HG03064 (cell line): ENCODE data around the gene SAG.
"Not testable (repeated sequence)": the region's sequence is repeated elsewhere in the genome, so short reads cannot be mapped to it uniquely, and the experiment has no call there.

ENCODE experiments used
- ATAC-seq: cut with Tn5 transposase; IDR thresholded peaks from one replicate; pipeline ENCODE4 v1.9.1; 2021; ENCODE audit warnings: low read depth; ENCODE audit not compliant: unreplicated experiment

SAG gene

DNA sequence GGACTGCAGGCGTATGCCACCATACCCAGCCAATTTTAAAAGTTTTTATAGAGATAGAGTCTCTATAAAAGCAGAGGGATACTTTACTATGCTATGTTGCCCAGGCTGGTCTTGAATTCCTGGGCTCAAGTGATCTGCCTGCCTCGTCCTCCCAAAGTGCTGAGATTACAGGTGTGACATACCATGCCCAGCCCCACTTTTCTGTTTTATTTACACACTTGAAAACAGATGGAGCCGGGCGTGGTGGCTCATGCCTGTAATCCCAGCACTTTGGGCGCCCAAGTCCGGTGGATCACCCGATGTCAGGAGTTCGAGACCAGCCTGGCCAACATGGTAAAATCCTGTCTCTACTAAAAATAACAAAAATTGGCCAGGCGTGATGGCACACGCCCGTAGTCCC lies 67.2 kb downstream of the SAG start:
- not testable (repeated sequence) for ATAC-seq

DNA sequence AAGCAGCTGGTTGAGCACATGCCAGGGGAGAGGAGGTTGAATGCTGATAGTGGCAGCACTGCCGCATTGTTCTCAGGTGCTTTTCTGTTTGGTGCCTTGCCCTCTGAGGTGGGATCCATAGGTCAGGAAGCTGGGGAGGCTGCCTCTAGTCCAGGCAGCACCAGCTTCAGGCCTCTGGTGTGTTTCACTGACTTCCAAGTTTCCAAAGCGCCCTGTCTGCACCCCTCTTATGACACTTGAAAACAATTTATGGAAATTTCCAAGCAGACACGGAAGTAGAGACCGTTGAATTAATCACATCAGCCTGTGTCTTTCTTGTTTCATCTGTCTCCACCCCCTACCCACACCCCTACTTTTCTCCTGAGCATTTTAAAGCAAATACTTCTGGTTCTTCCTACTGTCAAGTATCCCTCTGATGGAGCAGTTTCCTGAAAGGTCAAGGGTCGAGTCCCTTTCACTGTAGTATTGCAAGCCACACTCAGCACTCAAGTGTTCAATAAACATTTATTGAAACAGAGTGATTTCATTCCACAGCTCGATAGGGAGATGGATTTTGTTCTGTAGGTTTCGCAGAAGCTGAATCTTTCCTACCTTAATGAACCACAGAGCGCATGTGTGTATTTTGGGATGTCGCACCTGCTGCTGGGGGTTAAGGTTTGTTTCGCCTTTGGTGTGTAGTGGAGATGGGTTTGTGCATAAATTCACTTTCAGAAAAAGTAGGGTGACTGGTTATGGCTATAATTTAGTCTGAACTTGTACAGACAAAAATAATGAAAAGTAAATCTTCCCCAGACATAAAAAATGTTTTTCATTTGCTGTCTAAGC lies 68.1 kb downstream of the SAG start:
- no peak for ATAC-seq

DNA sequence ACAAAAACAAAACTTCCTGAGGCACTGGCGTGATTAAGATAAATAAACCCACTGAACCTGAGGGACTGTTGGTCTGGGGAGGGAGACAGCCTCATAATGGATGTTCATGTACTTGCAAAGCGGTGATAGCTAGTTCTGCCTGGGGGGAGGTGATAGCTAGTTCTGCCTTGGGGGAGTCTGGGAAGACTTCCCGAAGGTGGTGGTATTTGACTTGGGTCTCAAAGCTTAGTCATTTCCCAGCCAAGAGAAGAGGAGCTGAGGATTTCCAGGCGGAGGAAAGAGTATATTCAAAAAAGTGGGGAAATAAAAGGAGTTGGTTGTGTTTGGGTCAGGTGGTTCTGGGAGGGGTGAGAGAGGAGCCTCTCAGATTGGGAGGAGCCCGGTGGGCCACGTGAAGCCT lies 71.4 kb downstream of the SAG start:
- no peak for ATAC-seq

DNA sequence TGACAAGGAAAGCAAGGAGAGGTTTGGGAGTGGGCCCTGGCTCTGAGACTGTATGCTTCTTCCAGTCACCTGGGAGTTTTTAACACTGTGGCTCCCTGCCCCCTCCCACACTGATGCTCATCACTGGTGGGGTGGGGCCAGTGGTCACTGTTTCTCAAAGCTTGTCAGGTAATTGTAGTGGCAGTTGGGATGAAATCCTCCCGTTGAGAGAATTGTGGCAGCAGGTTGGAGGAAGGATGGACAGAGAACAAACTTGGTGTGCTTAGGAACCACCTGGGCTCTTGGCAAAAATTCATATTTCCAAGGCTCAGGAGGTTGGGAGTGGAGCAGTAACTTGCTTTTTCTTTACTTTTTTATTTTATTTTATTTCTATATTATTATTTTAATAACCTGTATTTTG lies 71.8 kb downstream of the SAG start:
- no peak for ATAC-seq

DNA sequence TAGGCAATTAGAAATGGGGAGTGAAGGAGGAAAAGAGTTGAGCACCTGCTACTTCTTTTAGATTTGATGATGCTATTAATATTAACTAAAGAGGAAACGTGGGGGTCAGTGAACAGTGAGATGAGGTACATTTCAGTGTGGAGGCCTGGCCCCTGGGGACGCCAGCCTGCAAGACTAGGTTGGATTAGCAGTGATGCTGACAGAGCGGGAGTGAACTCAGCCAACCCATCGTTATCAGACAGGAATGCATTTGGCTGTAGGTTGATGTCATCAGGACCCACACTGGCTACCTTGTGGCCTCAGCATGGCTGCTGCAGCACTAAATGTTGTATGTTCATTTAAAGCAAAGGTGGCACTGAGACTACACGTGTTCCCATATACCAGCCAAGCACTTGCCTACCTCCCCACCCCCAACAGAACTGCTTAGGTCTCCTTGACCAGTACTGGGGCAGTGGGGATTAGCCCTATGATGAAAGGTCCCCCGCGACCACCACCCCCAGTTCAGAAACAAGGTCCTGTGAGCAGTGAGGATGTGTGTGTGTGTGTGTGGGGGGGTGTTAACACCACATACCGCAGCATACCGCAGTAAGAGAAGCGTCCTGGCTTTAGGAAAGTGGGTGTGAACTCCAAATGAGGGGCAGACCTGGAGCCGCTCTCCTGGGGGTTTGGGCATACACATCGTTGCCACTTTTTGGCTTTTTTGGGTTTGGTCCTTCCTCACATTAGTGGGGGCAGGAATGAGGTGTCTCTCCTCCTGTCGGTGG lies 72.7 kb downstream of the SAG start:
- no peak for ATAC-seq

DNA sequence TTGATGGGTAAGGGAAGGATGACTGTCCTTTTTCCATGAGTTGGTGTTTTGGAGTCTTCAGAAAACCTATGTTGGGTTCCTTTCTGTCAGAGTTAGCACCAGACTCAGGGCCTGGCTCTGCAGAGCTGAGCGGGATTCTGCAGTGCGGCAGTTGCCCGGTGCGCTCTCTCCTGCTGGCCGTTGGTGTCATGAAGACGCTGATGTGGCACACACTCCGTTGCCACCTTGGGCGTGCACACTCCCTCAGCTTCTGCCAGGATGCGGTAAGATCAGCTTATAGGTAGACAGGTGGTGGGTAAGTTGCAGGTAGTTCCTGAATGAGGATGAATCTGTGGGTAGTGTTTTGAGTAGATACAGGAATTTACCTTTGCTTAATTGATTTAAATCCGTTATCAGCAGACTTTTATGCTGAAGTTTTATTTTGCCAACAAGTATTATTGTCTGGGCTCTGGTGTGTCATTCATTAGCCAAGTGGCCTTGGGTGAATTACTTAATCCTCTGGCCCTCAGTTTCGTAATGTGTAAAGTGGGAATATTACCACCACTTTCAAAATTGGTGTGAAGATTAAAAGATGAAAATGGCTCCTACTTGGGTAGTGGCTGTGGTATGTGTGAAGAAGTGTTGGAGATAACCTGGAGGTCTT lies 73.5 kb downstream of the SAG start:
- no peak for ATAC-seq

DNA sequence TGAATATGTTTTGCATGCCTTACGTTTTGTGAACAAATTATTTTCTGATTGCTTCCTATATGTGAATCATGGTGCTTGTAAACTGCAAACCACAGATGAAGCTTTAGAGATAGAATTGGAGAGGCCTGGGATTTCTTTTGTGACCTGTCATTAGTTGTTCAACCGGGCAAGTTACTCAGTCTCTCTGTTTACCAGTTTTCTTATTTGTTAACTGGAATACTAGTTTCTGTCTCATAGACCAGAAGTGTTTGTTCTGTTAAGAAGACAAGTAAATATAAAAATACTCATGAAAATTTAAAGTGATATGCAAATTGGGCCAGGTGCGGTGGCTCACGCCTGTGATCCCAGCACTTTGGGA lies 74.0 kb downstream of the SAG start:
- ATAC-seq: no peak

DNA sequence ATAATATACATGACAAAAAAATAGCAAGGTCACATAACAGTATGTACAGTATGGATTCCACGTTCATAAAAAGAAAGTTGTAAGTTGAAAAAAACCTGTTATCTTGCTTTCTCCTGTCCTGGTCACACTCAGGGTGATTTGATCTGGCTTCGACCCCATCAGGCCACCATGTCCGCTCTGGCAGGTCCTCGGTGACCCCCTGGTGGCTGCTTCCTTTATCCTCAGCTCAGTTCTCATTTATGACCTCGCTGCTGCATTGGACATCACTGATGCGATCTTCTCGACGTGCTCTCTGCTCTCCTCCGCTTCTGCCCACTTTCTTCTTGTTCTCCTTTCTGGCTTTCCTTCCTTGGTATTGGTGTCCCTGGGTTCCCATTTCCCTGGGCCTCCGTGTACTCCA lies 76.4 kb downstream of the SAG start:
- no peak for ATAC-seq

DNA sequence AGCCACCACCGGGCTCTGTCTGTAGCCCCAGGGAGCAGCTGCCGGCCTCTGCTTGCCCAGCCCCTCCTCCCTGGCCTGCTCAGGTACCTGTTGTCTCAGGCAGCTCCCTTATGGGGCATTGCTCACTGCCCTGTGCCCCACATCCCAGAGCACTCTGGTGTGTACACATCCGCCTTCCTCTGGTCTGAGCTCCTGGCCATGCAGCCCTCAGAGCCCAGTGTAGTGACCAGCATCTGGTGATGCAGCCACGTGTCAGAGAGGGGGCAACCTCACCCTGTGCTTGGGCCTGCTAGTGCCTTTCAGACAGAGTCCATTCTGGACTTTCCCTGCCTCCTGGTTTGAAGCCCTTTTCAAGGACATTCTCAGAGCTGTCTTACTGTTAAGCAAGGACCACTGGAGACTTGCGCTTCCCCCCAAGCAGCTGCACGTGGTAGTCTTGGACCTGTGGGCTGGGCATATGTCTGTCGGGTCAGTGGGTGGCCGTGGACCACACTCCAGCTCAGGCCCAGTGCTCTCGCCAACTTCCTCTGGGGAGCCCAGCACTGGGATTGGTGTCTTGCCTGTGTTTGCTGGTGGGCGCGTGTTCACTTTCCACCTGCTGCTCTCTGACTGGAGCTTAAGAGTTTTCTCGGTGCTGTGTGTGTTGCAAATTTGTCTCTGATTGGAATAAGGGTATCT lies 77.3 kb downstream of the SAG start:
- ATAC-seq: peak; percentile 4

DNA sequence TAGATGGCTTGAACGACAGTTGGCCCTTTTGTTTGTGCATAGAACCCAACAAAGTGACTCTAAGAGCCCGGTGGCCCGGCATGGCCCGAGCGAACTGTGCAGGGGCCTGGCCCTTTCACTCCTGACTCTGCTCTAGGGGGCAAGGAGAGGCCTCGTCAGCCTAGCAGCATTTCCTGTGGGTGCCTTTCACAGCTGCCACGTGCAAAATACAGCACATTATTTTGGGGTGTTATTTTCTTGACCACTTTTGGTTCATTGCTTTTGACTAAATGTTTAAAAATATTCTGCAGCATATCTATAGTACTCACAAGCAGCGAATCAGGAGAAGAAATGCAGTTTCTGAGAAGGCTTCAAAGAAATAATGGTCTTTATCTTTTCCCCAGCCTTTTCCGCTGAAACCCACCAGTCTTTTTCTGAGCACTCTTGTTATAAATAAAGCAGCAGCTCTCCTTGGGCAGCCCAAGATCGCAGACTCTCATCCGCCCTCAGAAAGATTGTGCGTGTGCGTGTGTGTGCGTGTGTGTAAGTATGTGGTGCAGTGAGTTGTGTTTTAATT lies 78.0 kb downstream of the SAG start:
- peak; percentile 55 for ATAC-seq

DNA sequence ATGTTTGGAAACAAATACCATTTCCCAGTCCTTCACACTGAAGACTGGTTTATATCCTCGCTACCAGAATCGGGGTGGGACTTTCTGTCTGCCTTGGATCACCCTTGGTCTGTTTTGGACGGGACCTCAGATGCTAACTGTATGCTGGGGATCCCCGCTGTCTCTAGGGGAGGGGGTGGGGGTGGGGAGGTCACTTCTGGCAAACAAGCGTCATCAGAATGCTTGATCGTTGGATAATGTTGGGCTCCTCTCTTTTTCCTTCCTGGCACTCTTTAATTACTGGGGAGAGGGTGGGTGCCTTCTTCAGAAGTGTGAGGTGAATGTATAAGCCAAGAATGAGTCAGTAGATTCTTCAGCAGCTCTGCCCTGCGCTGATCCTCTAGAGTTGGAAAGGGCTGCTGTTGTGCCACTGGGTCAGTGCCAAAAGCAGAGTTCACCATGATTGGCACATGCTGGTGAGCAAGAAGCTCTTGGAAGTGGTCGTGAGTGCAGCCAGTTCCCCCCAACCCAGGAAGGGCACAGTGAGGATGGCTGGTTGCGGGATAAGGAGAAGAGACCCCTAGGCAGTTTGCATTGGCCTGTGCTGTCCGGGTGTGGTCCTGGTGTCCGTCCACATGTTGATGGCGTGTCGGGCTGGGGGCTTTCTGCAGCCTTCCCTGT lies 78.9 kb downstream of the SAG start:
- no peak for ATAC-seq

DNA sequence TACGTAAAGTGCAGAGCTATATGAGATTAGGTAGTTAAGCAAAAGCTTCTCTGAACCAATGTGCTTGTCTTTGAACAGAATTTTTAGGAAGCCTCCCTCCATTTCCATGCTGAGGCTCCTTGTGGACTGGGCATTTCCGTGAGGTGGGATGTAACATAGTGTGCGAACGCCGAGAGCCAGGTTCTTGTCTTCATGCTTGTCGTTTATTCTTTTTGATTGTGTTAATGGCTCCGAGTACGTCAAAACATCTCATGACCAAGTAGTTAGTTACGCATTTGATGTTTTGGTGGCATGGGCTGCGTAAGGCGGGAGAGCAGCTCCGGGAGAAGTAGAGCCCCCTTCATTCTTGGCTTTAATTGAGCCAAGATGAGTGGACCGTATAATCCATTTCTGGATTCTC lies 79.6 kb downstream of the SAG start:
- no peak for ATAC-seq

DNA sequence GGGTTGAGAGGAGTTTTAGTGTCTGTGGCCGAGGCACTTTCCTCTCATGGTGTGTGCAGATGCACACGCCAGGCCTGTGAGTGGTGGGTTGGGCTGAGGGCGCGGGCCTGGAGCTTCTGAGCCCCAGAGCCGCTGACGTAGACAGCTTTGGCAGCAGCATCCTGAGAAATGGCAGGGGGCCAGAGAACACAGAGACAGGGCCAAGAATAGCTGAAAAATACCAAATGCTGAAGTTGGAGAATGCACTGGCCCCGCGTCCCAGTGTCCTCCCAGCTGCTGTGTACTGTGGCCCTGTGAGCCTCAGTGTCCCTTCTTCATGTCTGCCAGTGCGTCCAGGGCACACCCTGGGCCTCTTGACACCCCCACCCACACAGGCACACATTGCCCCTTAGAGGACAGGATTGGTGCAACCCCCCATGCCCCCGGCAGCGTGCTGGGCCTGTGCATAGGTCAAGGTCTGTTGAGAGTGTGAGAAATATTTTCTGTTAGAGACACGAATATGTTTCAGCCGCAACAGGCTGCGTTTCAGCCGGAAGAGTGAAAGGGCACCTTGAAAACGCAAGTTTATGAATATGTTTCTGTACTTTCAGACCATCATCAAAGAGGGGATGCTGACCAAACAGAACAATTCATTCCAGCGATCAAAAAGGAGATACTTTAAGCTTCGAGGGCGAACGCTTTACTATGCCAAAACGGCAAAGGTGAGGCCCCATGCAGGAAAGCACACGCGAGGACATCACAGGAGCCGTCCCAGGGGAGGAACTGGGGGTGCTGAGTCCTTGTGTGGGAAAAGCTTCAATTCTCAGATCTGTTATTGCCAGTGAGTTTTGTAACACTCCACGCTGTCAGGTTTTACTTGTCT lies 80.3 kb downstream of the SAG start:
- ATAC-seq: no peak

DNA sequence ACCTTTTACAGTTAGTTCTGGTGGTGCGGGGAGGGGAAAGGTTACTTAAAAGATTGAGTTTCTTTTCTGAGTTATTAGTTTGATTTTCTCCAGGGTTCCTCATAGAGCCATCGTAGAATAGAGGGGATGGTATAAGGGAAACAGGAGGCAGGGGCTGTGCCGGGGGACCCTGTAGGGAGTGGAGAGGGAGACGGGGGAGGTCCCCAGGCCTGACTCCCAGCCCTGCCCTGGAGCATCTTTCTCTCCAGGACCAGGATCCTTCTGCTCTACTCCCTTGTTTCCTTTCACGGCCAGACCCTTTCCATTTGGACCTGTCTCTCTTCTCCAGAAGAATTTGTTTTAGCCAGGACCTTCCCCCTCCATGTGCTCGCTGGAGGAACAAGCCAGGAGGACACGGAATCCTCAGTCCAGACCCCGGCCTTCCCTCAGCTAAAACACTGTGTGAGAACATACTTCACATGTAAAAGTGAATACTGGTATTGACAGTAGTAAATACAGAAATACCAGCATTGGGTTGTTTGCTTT lies 82.0 kb downstream of the SAG start:
- no peak for ATAC-seq

DNA sequence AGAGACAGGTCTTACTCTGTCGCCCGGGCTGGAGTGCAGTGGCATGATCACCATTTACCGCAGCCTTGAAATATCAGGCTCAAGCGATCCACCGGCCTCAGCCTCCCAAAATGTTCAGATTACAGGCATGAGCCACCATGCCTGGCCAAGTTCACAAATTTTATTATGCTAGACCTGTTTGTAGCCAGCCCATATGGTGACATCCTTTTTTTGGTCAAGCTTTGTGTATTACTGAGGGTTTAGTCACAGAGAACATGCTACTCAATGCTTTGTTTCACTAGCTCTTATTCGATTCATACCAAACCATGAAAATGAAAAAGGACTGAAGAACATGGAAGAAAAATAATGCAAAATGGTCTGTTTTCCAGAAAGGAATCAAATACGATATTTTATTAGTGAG lies 88.1 kb downstream of the SAG start:
- no peak for ATAC-seq
